Loucy (cell line): ENCODE measurements around the gene RPE.

Experiments
- H2AFZ ChIP-seq: fragments of 200-600 bp; sonication (generic); 2 replicates; pipeline ENCODE4 v1.6.0; 2016; ENCODE audit warnings: antibody characterized with exemption, mild to moderate bottlenecking, low read length, moderate library complexity
- H3F3A ChIP-seq: fragments of 200-600 bp; 2 replicates; pipeline ENCODE4 v1.6.0; 2016; ENCODE audit warnings: antibody characterized with exemption, low read depth, mild to moderate bottlenecking
- H3K27me3 ChIP-seq: fragments of 200-600 bp; sonication (generic); 2 replicates; pipeline ENCODE4 v1.6.1; 2014; ENCODE audit warnings: low read length, mild to moderate bottlenecking; ENCODE audit not compliant: insufficient read depth, poor library complexity, severe bottlenecking
- H3K36me3 ChIP-seq: fragments of 200-600 bp; sonication (generic); 2 replicates; pipeline ENCODE4 v1.6.1; 2016; ENCODE audit warnings: low read length; ENCODE audit not compliant: insufficient read depth
- H3K4me1 ChIP-seq: fragments of 200-600 bp; sonication (generic); 2 replicates; pipeline ENCODE4 v1.5.1; 2014; ENCODE audit warnings: low read length, mild to moderate bottlenecking; ENCODE audit not compliant: insufficient read depth, poor library complexity, severe bottlenecking
- H3K4me2 ChIP-seq: fragments of 200-600 bp; sonication (generic); 2 replicates; pipeline ENCODE4 v1.6.0; 2014; ENCODE audit warnings: antibody characterized with exemption, low read length, low read depth, mild to moderate bottlenecking; ENCODE audit not compliant: poor library complexity, severe bottlenecking
- H3K4me3 ChIP-seq: fragments of 200-600 bp; sonication (generic); 2 replicates; pipeline ENCODE4 v1.5.1; 2014; ENCODE audit warnings: low read length, mild to moderate bottlenecking, mixed read lengths; ENCODE audit not compliant: poor library complexity, severe bottlenecking
- H3K79me2 ChIP-seq: fragments of 200-600 bp; sonication (generic); 2 replicates; pipeline ENCODE4 v1.6.1; 2014; ENCODE audit warnings: low read length; ENCODE audit not compliant: insufficient read depth
- H3K9ac ChIP-seq: fragments of 200-600 bp; sonication (generic); 2 replicates; pipeline ENCODE4 v1.6.0; 2014; ENCODE audit warnings: mild to moderate bottlenecking, low read depth, low read length, moderate library complexity; ENCODE audit not compliant: poor library complexity, severe bottlenecking
- H3K9me2 ChIP-seq: fragments of 200-600 bp; sonication (generic); replicated peaks from 2 replicates; pipeline ENCODE4 v1.6.1; 2016; ENCODE audit warnings: low read depth, low read length, mixed read lengths
- H3K9me3 ChIP-seq: fragments of 200-600 bp; sonication (generic); 2 replicates; pipeline ENCODE4 v1.6.1; 2014; ENCODE audit warnings: mild to moderate bottlenecking, antibody characterized with exemption, low read length, low read depth; ENCODE audit not compliant: insufficient read depth
- H4K20me1 ChIP-seq: fragments of 200-600 bp; sonication (generic); 2 replicates; pipeline ENCODE4 v1.6.0; 2014; ENCODE audit warnings: antibody characterized with exemption, low read length, mild to moderate bottlenecking; ENCODE audit not compliant: insufficient read depth, poor library complexity, severe bottlenecking
- EZH2phosphoT487 ChIP-seq: fragments of 200-600 bp; IDR thresholded peaks from 2 replicates; pipeline ENCODE4 v1.6.1; 2018; ENCODE audit warnings: antibody characterized with exemption, mild to moderate bottlenecking, moderate library complexity, borderline replicate concordance
- TF ChIP-seq, protein P1 (sequence below): fragments of 200-600 bp; sonication (generic); conservative IDR thresholded peaks from 2 replicates; pipeline ENCODE4 v1.5.1; 2014; ENCODE audit warnings: mild to moderate bottlenecking, antibody characterized with exemption, low read length

Gene RPE

DNA sequence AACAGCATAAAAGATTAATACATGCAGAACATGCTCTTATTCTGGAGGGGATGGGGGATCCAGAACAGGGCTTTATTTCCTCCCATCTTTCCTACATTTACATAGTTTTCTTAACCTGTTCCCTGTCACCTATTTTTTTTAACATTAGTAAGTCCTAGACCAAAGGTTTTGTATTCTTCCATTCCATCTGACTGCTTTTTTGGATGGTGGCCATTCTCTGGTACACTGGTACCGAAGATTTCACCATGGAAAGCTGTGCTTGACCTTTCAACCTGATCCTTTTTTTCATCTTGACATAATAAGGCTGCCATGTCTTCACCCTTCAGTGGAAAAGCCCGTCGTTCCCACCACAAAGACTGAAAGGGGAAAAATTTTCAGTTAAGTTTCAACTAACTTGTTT lies 20.4 kb downstream of the RPE start:
- H3K79me2 ChIP-seq: no peaks in the 10 kb centered on the region
- no peaks in the 10 kb centered on the region for H3K9me2 ChIP-seq
- peaks cover 5% of the 10 kb centered on the region for H4K20me1 ChIP-seq
- no peak overlapping the region for H3K4me3 ChIP-seq
- TF ChIP-seq EZH2phosphoT487: no peak
- TF ChIP-seq, protein P1, sequence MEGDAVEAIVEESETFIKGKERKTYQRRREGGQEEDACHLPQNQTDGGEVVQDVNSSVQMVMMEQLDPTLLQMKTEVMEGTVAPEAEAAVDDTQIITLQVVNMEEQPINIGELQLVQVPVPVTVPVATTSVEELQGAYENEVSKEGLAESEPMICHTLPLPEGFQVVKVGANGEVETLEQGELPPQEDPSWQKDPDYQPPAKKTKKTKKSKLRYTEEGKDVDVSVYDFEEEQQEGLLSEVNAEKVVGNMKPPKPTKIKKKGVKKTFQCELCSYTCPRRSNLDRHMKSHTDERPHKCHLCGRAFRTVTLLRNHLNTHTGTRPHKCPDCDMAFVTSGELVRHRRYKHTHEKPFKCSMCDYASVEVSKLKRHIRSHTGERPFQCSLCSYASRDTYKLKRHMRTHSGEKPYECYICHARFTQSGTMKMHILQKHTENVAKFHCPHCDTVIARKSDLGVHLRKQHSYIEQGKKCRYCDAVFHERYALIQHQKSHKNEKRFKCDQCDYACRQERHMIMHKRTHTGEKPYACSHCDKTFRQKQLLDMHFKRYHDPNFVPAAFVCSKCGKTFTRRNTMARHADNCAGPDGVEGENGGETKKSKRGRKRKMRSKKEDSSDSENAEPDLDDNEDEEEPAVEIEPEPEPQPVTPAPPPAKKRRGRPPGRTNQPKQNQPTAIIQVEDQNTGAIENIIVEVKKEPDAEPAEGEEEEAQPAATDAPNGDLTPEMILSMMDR: no peak
- no peaks in the 10 kb centered on the region for H3K4me1 ChIP-seq
- H3K9ac ChIP-seq: no peak overlapping the region
- H3F3A ChIP-seq: 0 out of 2 replicates have a peak, but pooled peaks cover 3% of the 10 kb centered on the region
- no peak overlapping the region for H3K4me2 ChIP-seq
- H2AFZ ChIP-seq: no peak overlapping the region
- peaks cover 63% of the 10 kb centered on the region for H3K36me3 ChIP-seq
- H3K9me3 ChIP-seq: no peaks in the 10 kb centered on the region
- no peaks in the 10 kb centered on the region for H3K27me3 ChIP-seq

DNA sequence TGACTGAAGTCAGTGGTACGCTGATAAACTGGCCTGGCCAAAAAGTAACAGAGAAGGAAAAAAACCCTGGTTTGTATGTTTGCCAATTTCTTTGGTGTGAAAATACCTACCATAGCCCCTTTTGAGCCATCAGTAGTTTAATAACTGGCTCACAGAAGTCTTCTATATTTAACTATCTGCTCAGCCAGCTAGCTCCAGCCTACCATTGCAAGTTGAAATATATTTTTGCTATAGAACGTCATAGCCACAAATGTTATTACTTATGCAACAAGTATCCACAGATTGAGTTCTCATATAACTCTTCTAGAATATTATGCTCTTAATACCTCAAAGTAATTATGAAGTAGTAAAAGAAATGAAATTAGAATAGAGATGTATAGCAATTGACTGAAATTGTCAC lies 25.2 kb downstream of the RPE start:
- Histone ChIP-seq H4K20me1 (no peaks in the 10 kb centered on the region), H3K9ac (no peak overlapping the region), H3K36me3 (peaks cover 17% of the 10 kb centered on the region; the same call in 1 of the 2 replicates), H3K27me3 (no peaks in the 10 kb centered on the region), H3K4me2 (no peak overlapping the region), H3K4me1 (no peaks in the 10 kb centered on the region), H2AFZ (no peak overlapping the region), H3K79me2 (no peaks in the 10 kb centered on the region), H3K9me3 (no peaks in the 10 kb centered on the region), H3F3A (no peaks in the 10 kb centered on the region), H3K4me3 (no peak overlapping the region), H3K9me2 (no peaks in the 10 kb centered on the region)
- TF ChIP-seq EZH2phosphoT487: no peak
- TF ChIP-seq, protein P1: no peak

DNA sequence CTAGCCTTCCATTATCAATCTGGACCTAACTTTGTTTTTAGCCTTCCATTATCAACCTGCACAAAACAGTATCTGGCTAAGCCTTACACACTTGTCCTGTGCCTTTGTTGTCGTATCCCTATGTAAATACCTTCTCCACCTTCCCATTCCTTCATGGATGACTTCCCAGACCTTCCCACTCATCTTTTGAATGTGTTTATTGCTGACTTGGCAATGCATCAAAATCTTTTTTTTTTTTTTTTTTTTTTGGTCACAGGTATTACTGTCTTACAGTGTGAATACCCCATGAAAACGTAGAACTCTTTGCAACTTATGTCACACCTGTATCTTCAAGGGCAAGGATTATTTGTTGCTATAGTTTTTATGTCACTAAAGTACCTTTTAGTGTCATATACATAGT lies 25.7 kb downstream of the RPE start:
- no peaks in the 10 kb centered on the region for H3K79me2 ChIP-seq
- H4K20me1 ChIP-seq: no peaks in the 10 kb centered on the region
- no peaks in the 10 kb centered on the region for H3K27me3 ChIP-seq
- H3K9me2 ChIP-seq: no peaks in the 10 kb centered on the region
- no peaks in the 10 kb centered on the region for H3F3A ChIP-seq
- H3K4me3 ChIP-seq: no peak overlapping the region
- TF ChIP-seq, protein P1: no peak
- TF ChIP-seq EZH2phosphoT487: no peak
- no peak overlapping the region for H2AFZ ChIP-seq
- H3K9me3 ChIP-seq: no peaks in the 10 kb centered on the region
- H3K36me3 ChIP-seq: peaks cover 11% of the 10 kb centered on the region; the same call in 1 of the 2 replicates
- no peaks in the 10 kb centered on the region for H3K4me1 ChIP-seq
- H3K4me2 ChIP-seq: no peak overlapping the region
- H3K9ac ChIP-seq: no peak overlapping the region
